HepG2 (cell line): ENCODE results near the gene TACC3. TPM values are rescaled to one million over a fixed set of nuclear protein-coding genes. Genes with fewer than 3 reads are reported as not detected.

Experiments used
- CHCHD3 ChIP-seq: sonication (generic); formaldehyde crosslinking; IDR thresholded peaks from 2 replicates; pipeline ENCODE4 v1.8.0; 2022; ENCODE audit warnings: mild to moderate bottlenecking, missing genetic modification reagents, moderate library complexity
- EP300 ChIP-seq, 3 experiments: sonication (generic) in 1 of 3; formaldehyde crosslinking in 1 of 3; IDR thresholded peaks; 2 replicates each; pipeline versions ENCODE4 v1.5.1 to v1.6.1; 2011 to 2020; ENCODE audit warnings: low read depth in 2 of 3, low read length in 2 of 3, borderline replicate concordance in 1 of 3, improper control_type of control experiment in 1 of 3, mild to moderate bottlenecking in 1 of 3, missing genetic modification reagents in 1 of 3, moderate library complexity in 1 of 3
- POLR2G ChIP-seq: fragments of 200-400 bp; formaldehyde crosslinking; IDR thresholded peaks from 2 replicates; pipeline ENCODE4 v1.6.1; 2018; ENCODE audit warnings: mild to moderate bottlenecking, low read depth, low read length, moderate library complexity
- polyA plus RNA-seq, 8 experiments: library from polyadenylated mRNA; depleted of rRNA in 3 of 8; stranded (reverse) in 7 of 8; unstranded in 1 of 8; fragments of >200 nt; fragmentation: Illumina TruSeq in 4 of 8; extraction: Trizol in 4 of 8; gene quantifications; 2 replicates each; pipeline versions ENCODE4 v1.2.1 to v1.2.3, GENCODE V29; 2011 to 2016; ENCODE audit warnings: low read depth in 4 of 8, missing spikeins in 1 of 8, mixed read lengths in 1 of 8; ENCODE audit not compliant: insufficient read depth in 1 of 8
- total RNA-seq, 5 experiments: library from RNA; depleted of rRNA; stranded (reverse); fragments of >200 nt; fragmentation: Illumina TruSeq; extraction: Trizol; gene quantifications; 2 replicates each; pipeline ENCODE4 v1.2.3, GENCODE V29; 2016; ENCODE audit warnings: low read depth in 1 of 5
- TF ChIP-seq, protein P1 (sequence below): sonication (generic); formaldehyde crosslinking; IDR thresholded peaks from 2 replicates; pipeline ENCODE4 v1.4.0; 2020; ENCODE audit warnings: missing genetic modification reagents, borderline replicate concordance
- TF ChIP-seq, protein P2 (sequence below): sonication (generic); formaldehyde crosslinking; IDR thresholded peaks from 2 replicates; pipeline ENCODE4 v1.9.0; 2021; ENCODE audit warnings: missing genetic modification reagents, borderline replicate concordance

The TACC3 gene
- total and polyA plus RNA-seq, 2 of the 13 experiments (the other 11 are each of a cell fraction or from before 2014, with no cell fraction given), result 20.3 to 21.2 TPM

DNA sequence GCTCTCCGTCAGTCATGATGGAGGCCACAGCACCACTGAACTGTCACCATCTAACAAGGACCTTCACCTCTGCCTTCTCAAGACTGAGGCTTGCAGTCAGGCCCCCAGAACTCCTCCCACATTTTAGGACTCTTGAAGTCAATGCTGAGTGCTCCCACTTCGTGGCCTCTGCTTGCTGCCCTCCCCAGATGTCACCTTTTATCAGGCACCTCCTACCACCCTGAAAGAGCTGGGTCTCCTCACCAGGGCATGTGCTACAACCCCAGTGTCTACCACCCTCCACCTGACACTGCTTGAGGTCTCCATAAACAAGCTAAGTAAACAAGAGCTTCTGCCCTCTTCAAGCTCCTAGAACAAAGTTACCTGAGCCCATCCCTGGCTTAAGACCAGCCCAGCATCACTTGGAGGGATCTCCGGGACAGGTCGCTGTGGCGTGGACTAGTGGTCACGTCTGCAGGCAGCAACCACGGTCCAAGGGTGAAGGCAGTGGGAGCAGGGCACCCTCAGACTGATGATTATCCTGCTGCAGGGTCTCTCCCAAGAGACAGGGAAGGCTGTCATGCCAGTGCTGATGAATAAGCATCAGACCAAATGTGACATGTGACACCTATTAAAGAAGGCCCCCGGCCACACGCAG, 29.5 kb upstream of the TACC3 start (continued):
- TF ChIP-seq EP300 (IDR thresholded peaks at IDR 0.05; ENCODE audit: low read depth in 2 of 2, low read length in 2 of 2) (no peak), EP300 (CRISPR knock-in tag; IDR thresholded peaks at IDR 0.05; ENCODE audit: borderline replicate concordance) (no peak), POLR2G (no peak), CHCHD3 (CRISPR knock-in tag) (no peak)
- TF ChIP-seq, protein P1, sequence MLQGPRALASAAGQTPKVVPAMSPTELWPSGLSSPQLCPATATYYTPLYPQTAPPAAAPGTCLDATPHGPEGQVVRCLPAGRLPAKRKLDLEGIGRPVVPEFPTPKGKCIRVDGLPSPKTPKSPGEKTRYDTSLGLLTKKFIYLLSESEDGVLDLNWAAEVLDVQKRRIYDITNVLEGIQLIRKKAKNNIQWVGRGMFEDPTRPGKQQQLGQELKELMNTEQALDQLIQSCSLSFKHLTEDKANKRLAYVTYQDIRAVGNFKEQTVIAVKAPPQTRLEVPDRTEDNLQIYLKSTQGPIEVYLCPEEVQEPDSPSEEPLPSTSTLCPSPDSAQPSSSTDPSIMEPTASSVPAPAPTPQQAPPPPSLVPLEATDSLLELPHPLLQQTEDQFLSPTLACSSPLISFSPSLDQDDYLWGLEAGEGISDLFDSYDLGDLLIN (CRISPR knock-in tag), result no peak
- TF ChIP-seq, protein P2, sequence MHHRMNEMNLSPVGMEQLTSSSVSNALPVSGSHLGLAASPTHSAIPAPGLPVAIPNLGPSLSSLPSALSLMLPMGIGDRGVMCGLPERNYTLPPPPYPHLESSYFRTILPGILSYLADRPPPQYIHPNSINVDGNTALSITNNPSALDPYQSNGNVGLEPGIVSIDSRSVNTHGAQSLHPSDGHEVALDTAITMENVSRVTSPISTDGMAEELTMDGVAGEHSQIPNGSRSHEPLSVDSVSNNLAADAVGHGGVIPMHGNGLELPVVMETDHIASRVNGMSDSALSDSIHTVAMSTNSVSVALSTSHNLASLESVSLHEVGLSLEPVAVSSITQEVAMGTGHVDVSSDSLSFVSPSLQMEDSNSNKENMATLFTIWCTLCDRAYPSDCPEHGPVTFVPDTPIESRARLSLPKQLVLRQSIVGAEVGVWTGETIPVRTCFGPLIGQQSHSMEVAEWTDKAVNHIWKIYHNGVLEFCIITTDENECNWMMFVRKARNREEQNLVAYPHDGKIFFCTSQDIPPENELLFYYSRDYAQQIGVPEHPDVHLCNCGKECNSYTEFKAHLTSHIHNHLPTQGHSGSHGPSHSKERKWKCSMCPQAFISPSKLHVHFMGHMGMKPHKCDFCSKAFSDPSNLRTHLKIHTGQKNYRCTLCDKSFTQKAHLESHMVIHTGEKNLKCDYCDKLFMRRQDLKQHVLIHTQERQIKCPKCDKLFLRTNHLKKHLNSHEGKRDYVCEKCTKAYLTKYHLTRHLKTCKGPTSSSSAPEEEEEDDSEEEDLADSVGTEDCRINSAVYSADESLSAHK (CRISPR knock-in tag), result no peak
- TF ChIP-seq, all 625 proteins: peak for 0
